ENCODE measurements around the gene ATP11A. TPM values are rescaled to one million over a fixed set of nuclear protein-coding genes. Genes with fewer than 3 reads are reported as not detected.

ATP11A gene
- total and polyA plus RNA-seq, 9 of the 15 experiments (the other 6 are each of a cell fraction or from before 2014, with no cell fraction given): 0.38 to 34.2 (median 4.2) TPM

DNA sequence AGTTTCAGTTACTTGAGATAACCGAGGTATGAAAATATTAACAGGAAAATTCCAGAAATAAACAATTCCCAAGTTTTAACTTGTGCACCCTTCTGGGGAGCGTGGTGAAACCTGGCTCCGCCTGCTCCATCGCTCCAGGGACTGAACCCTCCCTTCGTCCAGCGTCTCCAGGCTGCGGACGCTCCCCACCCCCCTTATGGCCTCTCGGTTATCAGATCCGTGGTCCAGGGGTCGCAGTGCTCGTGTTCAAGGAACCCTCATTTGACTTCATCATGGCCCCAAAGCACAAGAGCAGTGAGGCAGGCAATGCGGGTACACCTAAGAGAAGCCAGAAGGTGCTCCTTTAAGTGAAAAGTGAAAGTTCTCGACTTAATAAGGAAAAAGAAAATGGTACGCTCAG is 71.1 kb downstream of the ATP11A start:
- BruUV-seq (replicated peaks): no TSS peak
- FAIRE-seq (no peak), DNase-seq (ENCODE audit: extremely low read depth in 1 of 4, low spot score in 3 of 4) (no peak), ATAC-seq (no peak)
- no peak overlapping the region for H3K4me3 ChIP-seq
- H3K27me3 ChIP-seq (ENCODE audit: control insufficient read depth in 2 of 2, insufficient read depth in 2 of 2, low read length in 2 of 2): no peaks in the 10 kb centered on the region
- TF ChIP-seq, protein P1, sequence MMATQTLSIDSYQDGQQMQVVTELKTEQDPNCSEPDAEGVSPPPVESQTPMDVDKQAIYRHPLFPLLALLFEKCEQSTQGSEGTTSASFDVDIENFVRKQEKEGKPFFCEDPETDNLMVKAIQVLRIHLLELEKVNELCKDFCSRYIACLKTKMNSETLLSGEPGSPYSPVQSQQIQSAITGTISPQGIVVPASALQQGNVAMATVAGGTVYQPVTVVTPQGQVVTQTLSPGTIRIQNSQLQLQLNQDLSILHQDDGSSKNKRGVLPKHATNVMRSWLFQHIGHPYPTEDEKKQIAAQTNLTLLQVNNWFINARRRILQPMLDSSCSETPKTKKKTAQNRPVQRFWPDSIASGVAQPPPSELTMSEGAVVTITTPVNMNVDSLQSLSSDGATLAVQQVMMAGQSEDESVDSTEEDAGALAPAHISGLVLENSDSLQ (IDR thresholded peaks at IDR 0.05): no peak
- TF ChIP-seq, protein P2, sequence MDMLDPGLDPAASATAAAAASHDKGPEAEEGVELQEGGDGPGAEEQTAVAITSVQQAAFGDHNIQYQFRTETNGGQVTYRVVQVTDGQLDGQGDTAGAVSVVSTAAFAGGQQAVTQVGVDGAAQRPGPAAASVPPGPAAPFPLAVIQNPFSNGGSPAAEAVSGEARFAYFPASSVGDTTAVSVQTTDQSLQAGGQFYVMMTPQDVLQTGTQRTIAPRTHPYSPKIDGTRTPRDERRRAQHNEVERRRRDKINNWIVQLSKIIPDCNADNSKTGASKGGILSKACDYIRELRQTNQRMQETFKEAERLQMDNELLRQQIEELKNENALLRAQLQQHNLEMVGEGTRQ (CRISPR knock-in tag; IDR thresholded peaks at IDR 0.05): no peak
- TF ChIP-seq ZBED1 (IDR thresholded peaks at IDR 0.05) (no peak), BCL6 (CRISPR knock-in tag; IDR thresholded peaks at IDR 0.05) (no peak), TCF3 (CRISPR knock-in tag; IDR thresholded peaks at IDR 0.05) (no peak), ETV5 (CRISPR knock-in tag; IDR thresholded peaks at IDR 0.05; ENCODE audit: low read depth) (no peak), ZNF224 (CRISPR knock-in tag; IDR thresholded peaks at IDR 0.05) (no peak), LARP7 (IDR thresholded peaks at IDR 0.05) (no peak), SIX5 (IDR thresholded peaks at IDR 0.05; ENCODE audit: borderline replicate concordance in 1 of 2, insufficient read depth in 1 of 2, low read depth in 1 of 2, low read length in 2 of 2) (no peak), RHOXF2B (CRISPR knock-in tag; conservative IDR thresholded peaks at IDR 0.05) (no peak), TEAD2 (tag; IDR thresholded peaks at IDR 0.05) (no peak), RBBP5 (IDR thresholded peaks at IDR 0.05; ENCODE audit: borderline replicate concordance, insufficient read depth, low read length, poor library complexity, severe bottlenecking) (no peak), EGR1 (conservative IDR thresholded peaks at IDR 0.05) (no peak), BHLHE40 (IDR thresholded peaks at IDR 0.05; ENCODE audit: low read length) (no peak), ZNF507 (tag; conservative IDR thresholded peaks at IDR 0.05) (no peak)
- TF ChIP-seq, protein P3, sequence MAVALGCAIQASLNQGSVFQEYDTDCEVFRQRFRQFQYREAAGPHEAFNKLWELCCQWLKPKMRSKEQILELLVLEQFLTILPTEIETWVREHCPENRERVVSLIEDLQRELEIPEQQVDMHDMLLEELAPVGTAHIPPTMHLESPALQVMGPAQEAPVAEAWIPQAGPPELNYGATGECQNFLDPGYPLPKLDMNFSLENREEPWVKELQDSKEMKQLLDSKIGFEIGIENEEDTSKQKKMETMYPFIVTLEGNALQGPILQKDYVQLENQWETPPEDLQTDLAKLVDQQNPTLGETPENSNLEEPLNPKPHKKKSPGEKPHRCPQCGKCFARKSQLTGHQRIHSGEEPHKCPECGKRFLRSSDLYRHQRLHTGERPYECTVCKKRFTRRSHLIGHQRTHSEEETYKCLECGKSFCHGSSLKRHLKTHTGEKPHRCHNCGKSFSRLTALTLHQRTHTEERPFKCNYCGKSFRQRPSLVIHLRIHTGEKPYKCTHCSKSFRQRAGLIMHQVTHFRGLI (CRISPR knock-in tag; IDR thresholded peaks at IDR 0.05): no peak
- no peaks in the 10 kb centered on the region for H3K36me3 ChIP-seq (ENCODE audit: control insufficient read depth, insufficient read depth, low read length)
- peaks cover 2% of the 10 kb centered on the region for H3K9me1 ChIP-seq (ENCODE audit: control insufficient read depth, insufficient read depth, low read length)
- H2AFZ ChIP-seq (ENCODE audit: low read depth, low read length): no peak overlapping the region
- H3K9ac ChIP-seq (ENCODE audit: insufficient read depth in 1 of 2, low read depth in 2 of 2, low read length in 2 of 2): no peak overlapping the region
- intact Hi-C loops (cut with micrococcal nuclease): no loop called here
- peaks cover 12 to 21% of the 10 kb centered on the region in 2 experiments; a peak in 4 of 5 replicates for H3K4me1 ChIP-seq (replicated peaks in 1 of 2; ENCODE audit: control insufficient read depth in 2 of 2, insufficient read depth in 2 of 2, low read length in 2 of 2)
- ChIA-PET CTCF (ENCODE audit: low intra/inter-chr PET ratio) (no interaction called here), POLR2A (no interaction called here)
- 66% methylated on average over 14 of the region's 15 CpGs for WGBS (ENCODE audit: insufficient coverage, low coverage, missing lambda C conversion rate)
- peaks cover 13% of the 10 kb centered on the region for H4K20me1 ChIP-seq (replicated peaks; ENCODE audit: control insufficient read depth, insufficient read depth, low read length)
- in situ Hi-C loops (cut with MboI): no loop called here
- no peak overlapping the region for H3K27ac ChIP-seq (ENCODE audit: extremely low read depth, low read depth, low read length)
- H3K4me2 ChIP-seq (ENCODE audit: insufficient read depth, low read length): no peak overlapping the region
- H3K9me3 ChIP-seq (replicated peaks; ENCODE audit: control insufficient read depth, insufficient read depth, low read depth, low read length): no peaks in the 10 kb centered on the region
- H3K79me2 ChIP-seq (ENCODE audit: control insufficient read depth, insufficient read depth, low read length): no peaks in the 10 kb centered on the region; the same call in 1 of the 3 replicates
